ENCODE data around the gene ANKZF1. TPM values are rescaled to one million over a fixed set of nuclear protein-coding genes. Genes with fewer than 3 reads are reported as not detected.

ANKZF1 gene
- total and polyA plus RNA-seq, 4 donors, result 29.2 to 74.2 (median 48.8) TPM

GRCh38 chr2:219279151-219279915 is 49.7 kb downstream of the ANKZF1 start, which contains the start of gene DNAJB2:
DNAJB2 (plus strand) TSS chr2:219279366; CDS start chr2:219279834, 468 bp downstream.
- peak within 1 kb of the TSS; percentile 96 for H3K27ac ChIP-seq (ENCODE audit: low read depth, low read length)
- H3K4me3 ChIP-seq (ENCODE audit: low read depth, low read length), result peak within 1 kb of the TSS; percentile 84
- peaks cover 50% of the 10 kb centered on the region for H3K4me1 ChIP-seq (ENCODE audit: control insufficient read depth, insufficient read depth, low read length)
- H3K36me3 ChIP-seq (ENCODE audit: control insufficient read depth, insufficient read depth, low read length), result peaks cover 38% of the 10 kb centered on the region
- H3K9me3 ChIP-seq (ENCODE audit: control insufficient read depth, insufficient read depth, low read length), result no peaks in the 10 kb centered on the region
- under 1% methylated on average over 59 of the region's 65 CpGs for WGBS (ENCODE audit: insufficient coverage)
- peak in 5 of 6 donors; percentile 90 to 99 (median 93) for DNase-seq (ENCODE audit: low read depth in 4 of 6, low spot score in 6 of 6)
- peaks cover 4% of the 10 kb centered on the region for H3K27me3 ChIP-seq (ENCODE audit: control insufficient read depth, insufficient read depth, low read length)

GRCh38 chr2:219279916-219280516 is 50.4 kb downstream of the ANKZF1 start:
- H3K36me3 ChIP-seq (ENCODE audit: control insufficient read depth, insufficient read depth, low read length), result peaks cover 45% of the 10 kb centered on the region
- DNase-seq (ENCODE audit: low read depth in 4 of 6, low spot score in 6 of 6), result no peak
- H3K4me1 ChIP-seq (ENCODE audit: control insufficient read depth, insufficient read depth, low read length), result peaks cover 56% of the 10 kb centered on the region
- 68% methylated on average over 6 of the region's 12 CpGs for WGBS (ENCODE audit: insufficient coverage)
- H3K9me3 ChIP-seq (ENCODE audit: control insufficient read depth, insufficient read depth, low read length), result no peaks in the 10 kb centered on the region
- peak overlapping the region; percentile 90 for H3K27ac ChIP-seq (ENCODE audit: low read depth, low read length)
- peak overlapping the region; percentile 84 for H3K4me3 ChIP-seq (ENCODE audit: low read depth, low read length)
- no peaks in the 10 kb centered on the region for H3K27me3 ChIP-seq (ENCODE audit: control insufficient read depth, insufficient read depth, low read length)

- peaks cover 63% of the 10 kb centered on the region for H3K4me1 ChIP-seq (ENCODE audit: control insufficient read depth, insufficient read depth, low read length)
These were observed 51.0 kb downstream of the ANKZF1 start for GRCh38 chr2:219280651-219281050.

GRCh38 chr2:219281588-219281987 is 52.0 kb downstream of the ANKZF1 start:
- Histone ChIP-seq H3K9me3 (ENCODE audit: control insufficient read depth, insufficient read depth, low read length) (no peaks in the 10 kb centered on the region), H3K4me3 (ENCODE audit: low read depth, low read length) (no peak overlapping the region), H3K36me3 (ENCODE audit: control insufficient read depth, insufficient read depth, low read length) (peaks cover 58% of the 10 kb centered on the region), H3K27ac (ENCODE audit: low read depth, low read length) (no peak overlapping the region), H3K27me3 (ENCODE audit: control insufficient read depth, insufficient read depth, low read length) (no peaks in the 10 kb centered on the region), H3K4me1 (ENCODE audit: control insufficient read depth, insufficient read depth, low read length) (peaks cover 70% of the 10 kb centered on the region)
- WGBS (ENCODE audit: insufficient coverage), result 58% methylated on average over 8 of the region's 8 CpGs
- no peak for DNase-seq (ENCODE audit: low read depth in 4 of 6, low spot score in 6 of 6)

More at GRCh38 chr2:219280651-219281050, 51.0 kb downstream of the ANKZF1 start:
- Histone ChIP-seq H3K36me3 (ENCODE audit: control insufficient read depth, insufficient read depth, low read length) (peaks cover 51% of the 10 kb centered on the region), H3K27ac (ENCODE audit: low read depth, low read length) (peak overlapping the region; percentile 90), H3K27me3 (ENCODE audit: control insufficient read depth, insufficient read depth, low read length) (no peaks in the 10 kb centered on the region), H3K9me3 (ENCODE audit: control insufficient read depth, insufficient read depth, low read length) (no peaks in the 10 kb centered on the region), H3K4me3 (ENCODE audit: low read depth, low read length) (no peak overlapping the region)
- no peak for DNase-seq (ENCODE audit: low read depth in 4 of 6, low spot score in 6 of 6)
- whole genome bisulfite sequencing (ENCODE audit: insufficient coverage), result 93% methylated on average over 2 of the region's 4 CpGs

GRCh38 chr2:219282375-219282774 is 52.8 kb downstream of the ANKZF1 start:
- peaks cover 63% of the 10 kb centered on the region for H3K36me3 ChIP-seq (ENCODE audit: control insufficient read depth, insufficient read depth, low read length)
- DNase-seq (ENCODE audit: low read depth in 4 of 6, low spot score in 6 of 6), result no peak
- no peaks in the 10 kb centered on the region for H3K27me3 ChIP-seq (ENCODE audit: control insufficient read depth, insufficient read depth, low read length)
- no peak overlapping the region for H3K4me3 ChIP-seq (ENCODE audit: low read depth, low read length)
- H3K9me3 ChIP-seq (ENCODE audit: control insufficient read depth, insufficient read depth, low read length), result no peaks in the 10 kb centered on the region
- H3K27ac ChIP-seq (ENCODE audit: low read depth, low read length), result peak overlapping the region; percentile 57
- WGBS (ENCODE audit: insufficient coverage), result 100% methylated on average over 1 of the region's 5 CpGs
- peaks cover 77% of the 10 kb centered on the region for H3K4me1 ChIP-seq (ENCODE audit: control insufficient read depth, insufficient read depth, low read length)

GRCh38 chr2:219282943-219283581 is 53.5 kb downstream of the ANKZF1 start:
- Histone ChIP-seq H3K4me1 (ENCODE audit: control insufficient read depth, insufficient read depth, low read length) (peaks cover 73% of the 10 kb centered on the region), H3K27ac (ENCODE audit: low read depth, low read length) (peak overlapping the region; percentile 57), H3K9me3 (ENCODE audit: control insufficient read depth, insufficient read depth, low read length) (no peaks in the 10 kb centered on the region), H3K27me3 (ENCODE audit: control insufficient read depth, insufficient read depth, low read length) (no peaks in the 10 kb centered on the region), H3K36me3 (ENCODE audit: control insufficient read depth, insufficient read depth, low read length) (peaks cover 66% of the 10 kb centered on the region), H3K4me3 (ENCODE audit: low read depth, low read length) (no peak overlapping the region)
- no peak for DNase-seq (ENCODE audit: low read depth in 4 of 6, low spot score in 6 of 6)
- WGBS (ENCODE audit: insufficient coverage), result 94% methylated on average over 11 of the region's 17 CpGs

GRCh38 chr2:219284501-219285372 is 55.1 kb downstream of the ANKZF1 start:
- no peak for DNase-seq (ENCODE audit: low read depth in 4 of 6, low spot score in 6 of 6)
- H3K4me1 ChIP-seq (ENCODE audit: control insufficient read depth, insufficient read depth, low read length), result peaks cover 68% of the 10 kb centered on the region
- no peaks in the 10 kb centered on the region for H3K9me3 ChIP-seq (ENCODE audit: control insufficient read depth, insufficient read depth, low read length)
- peak overlapping the region; percentile 67 for H3K27ac ChIP-seq (ENCODE audit: low read depth, low read length)
- H3K36me3 ChIP-seq (ENCODE audit: control insufficient read depth, insufficient read depth, low read length), result peaks cover 72% of the 10 kb centered on the region
- no peaks in the 10 kb centered on the region for H3K27me3 ChIP-seq (ENCODE audit: control insufficient read depth, insufficient read depth, low read length)
- no peak overlapping the region for H3K4me3 ChIP-seq (ENCODE audit: low read depth, low read length)
- 88% methylated on average over 12 of the region's 16 CpGs for WGBS (ENCODE audit: insufficient coverage)

- Histone ChIP-seq H3K27me3 (ENCODE audit: control insufficient read depth, insufficient read depth, low read length) (no peaks in the 10 kb centered on the region), H3K9me3 (ENCODE audit: control insufficient read depth, insufficient read depth, low read length) (no peaks in the 10 kb centered on the region), H3K4me3 (ENCODE audit: low read depth, low read length) (no peak overlapping the region), H3K36me3 (ENCODE audit: control insufficient read depth, insufficient read depth, low read length) (peaks cover 74% of the 10 kb centered on the region), H3K4me1 (ENCODE audit: control insufficient read depth, insufficient read depth, low read length) (peaks cover 68% of the 10 kb centered on the region), H3K27ac (ENCODE audit: low read depth, low read length) (peak overlapping the region; percentile 67)
- 83% methylated on average over 4 of the region's 12 CpGs for WGBS (ENCODE audit: insufficient coverage)
- DNase-seq (ENCODE audit: low read depth in 4 of 6, low spot score in 6 of 6), result no peak
These were observed 55.7 kb downstream of the ANKZF1 start for GRCh38 chr2:219285373-219285735.

- H3K4me1 ChIP-seq (ENCODE audit: control insufficient read depth, insufficient read depth, low read length), result peaks cover 68% of the 10 kb centered on the region
- H3K27me3 ChIP-seq (ENCODE audit: control insufficient read depth, insufficient read depth, low read length), result no peaks in the 10 kb centered on the region
- 30% methylated on average over 9 of the region's 17 CpGs for WGBS (ENCODE audit: insufficient coverage)
- no peaks in the 10 kb centered on the region for H3K9me3 ChIP-seq (ENCODE audit: control insufficient read depth, insufficient read depth, low read length)
- H3K36me3 ChIP-seq (ENCODE audit: control insufficient read depth, insufficient read depth, low read length), result peaks cover 75% of the 10 kb centered on the region
- H3K27ac ChIP-seq (ENCODE audit: low read depth, low read length), result peak overlapping the region; percentile 76
- H3K4me3 ChIP-seq (ENCODE audit: low read depth, low read length), result no peak overlapping the region
- peak in 2 of 6 donors; percentile 79 to 80 for DNase-seq (ENCODE audit: low read depth in 4 of 6, low spot score in 6 of 6)
These were observed 56.4 kb downstream of the ANKZF1 start for GRCh38 chr2:219285894-219286425.
